ENCODE results near the gene LRMDA. TPM values are rescaled to one million over a fixed set of nuclear protein-coding genes. Genes with fewer than 3 reads are reported as not detected.

Gene LRMDA
- total and polyA plus RNA-seq, 2 of the 13 experiments (the other 11 are each of a cell fraction or from before 2014, with no cell fraction given): 13.4 to 22.0 TPM

- DNase-seq (ENCODE audit: low spot score): no peak
- Histone ChIP-seq H3K4me3 (replicated peaks in 1 of 3; ENCODE audit: insufficient read depth in 1 of 3, low read depth in 2 of 3, low read length in 3 of 3) (no peak overlapping the region), H3K27me3 (ENCODE audit: control insufficient read depth in 1 of 2, insufficient read depth in 2 of 2, low read length in 2 of 2) (no peaks in the 10 kb centered on the region), H3K4me1 (ENCODE audit: insufficient read depth, low read length) (peaks cover 44% of the 10 kb centered on the region), H3K9me3 (ENCODE audit: low read length) (no peaks in the 10 kb centered on the region), H3K4me2 (ENCODE audit: low read depth, low read length) (no peak overlapping the region), H2AFZ (ENCODE audit: low read length) (no peak overlapping the region), H3K9ac (ENCODE audit: insufficient read depth, low read depth, low read length) (no peak overlapping the region), H3K79me2 (ENCODE audit: insufficient read depth, low read length) (no peaks in the 10 kb centered on the region), H4K20me1 (ENCODE audit: insufficient read depth, low read length) (no peaks in the 10 kb centered on the region), H3K27ac (ENCODE audit: extremely low read length, insufficient read depth, low read length) (no peak overlapping the region), H3K36me3 (replicated peaks in 1 of 2; ENCODE audit: control insufficient read depth in 1 of 2, insufficient read depth in 2 of 2, low read length in 2 of 2) (no peaks in the 10 kb centered on the region)
- ChIA-PET CTCF (ENCODE audit: low intra/inter-chr PET ratio, low total read pairs) (no interaction called here), POLR2A (no interaction called here)
- FAIRE-seq: no peak
- WGBS (ENCODE audit: low lambda C conversion rate): 88% methylated on average over 4 of the region's 4 CpGs
- TF ChIP-seq ZNF670 (CRISPR knock-in tag; IDR thresholded peaks at IDR 0.05; ENCODE audit: borderline replicate concordance) (no peak), SNAI1 (CRISPR knock-in tag; IDR thresholded peaks at IDR 0.05; ENCODE audit: borderline replicate concordance) (no peak), SRSF4 (IDR thresholded peaks at IDR 0.05; ENCODE audit: low read depth, low read length, poor library complexity, severe bottlenecking) (no peak), PRDM10 (CRISPR knock-in tag; IDR thresholded peaks at IDR 0.05; ENCODE audit: low read depth) (no peak)
- no peak for ATAC-seq
- no TSS peak for BruUV-seq (replicated peaks)
- intact Hi-C loops (cut with micrococcal nuclease; ENCODE audit: unreplicated experiment): no loop called here
- in situ Hi-C loops (cut with HindIII; ENCODE audit: extremely low pct_ligation_motif_present, low pct_unique_long_range_greater_than_20kb): no loop called here
Observed at GRCh38 chr10:76333796-76334195, 902.4 kb downstream of the LRMDA start.

DNA sequence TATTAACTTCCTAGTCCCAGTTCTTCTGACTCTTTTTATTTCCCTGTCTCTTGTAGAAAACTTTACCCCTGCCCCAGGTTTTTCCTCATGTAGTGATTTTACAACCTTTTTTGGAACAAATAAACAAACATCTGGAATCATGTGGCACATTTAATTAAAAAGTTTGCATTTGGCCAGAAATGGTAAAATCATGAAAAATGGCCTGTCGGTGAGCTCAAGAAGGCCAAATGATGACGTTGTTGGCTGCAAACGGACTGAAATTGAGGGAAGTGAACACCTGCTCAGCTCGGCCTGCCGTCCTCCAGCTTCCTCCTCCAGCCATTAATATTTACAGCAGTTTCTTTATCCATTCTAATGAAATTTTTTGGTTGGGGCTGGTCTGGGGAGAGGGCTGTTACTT lies 902.8 kb downstream of the LRMDA start:
- in situ Hi-C loops (cut with HindIII; ENCODE audit: extremely low pct_ligation_motif_present, low pct_unique_long_range_greater_than_20kb) (no loop called here), intact Hi-C loops (cut with micrococcal nuclease; ENCODE audit: unreplicated experiment) (no loop called here)
- ChIA-PET POLR2A (no interaction called here), CTCF (ENCODE audit: low intra/inter-chr PET ratio, low total read pairs) (no interaction called here)
- H3K36me3 ChIP-seq (replicated peaks in 1 of 2; ENCODE audit: control insufficient read depth in 1 of 2, insufficient read depth in 2 of 2, low read length in 2 of 2): no peaks in the 10 kb centered on the region
- H3K79me2 ChIP-seq (ENCODE audit: insufficient read depth, low read length): no peaks in the 10 kb centered on the region
- no peak overlapping the region for H3K27ac ChIP-seq (ENCODE audit: extremely low read length, insufficient read depth, low read length)
- FAIRE-seq: no peak
- BruUV-seq (replicated peaks): no TSS peak
- WGBS (ENCODE audit: low lambda C conversion rate): 98% methylated on average over 5 of the region's 5 CpGs
- no peak overlapping the region for H2AFZ ChIP-seq (ENCODE audit: low read length)
- H3K4me3 ChIP-seq (replicated peaks in 1 of 3; ENCODE audit: insufficient read depth in 1 of 3, low read depth in 2 of 3, low read length in 3 of 3): no peak overlapping the region
- H3K9me3 ChIP-seq (ENCODE audit: low read length): no peaks in the 10 kb centered on the region
- H4K20me1 ChIP-seq (ENCODE audit: insufficient read depth, low read length): no peaks in the 10 kb centered on the region
- H3K9ac ChIP-seq (ENCODE audit: insufficient read depth, low read depth, low read length): no peak overlapping the region
- H3K4me1 ChIP-seq (ENCODE audit: insufficient read depth, low read length): peaks cover 39% of the 10 kb centered on the region
- ATAC-seq: no peak
- no peak for DNase-seq (ENCODE audit: low spot score)
- TF ChIP-seq NR2F2 (IDR thresholded peaks at IDR 0.05; ENCODE audit: borderline replicate concordance, low read depth): no peak
- no peak for TF ChIP-seq NFRKB (IDR thresholded peaks at IDR 0.05)
- TF ChIP-seq KLF13 (CRISPR knock-in tag; IDR thresholded peaks at IDR 0.05): no peak
- no peak overlapping the region for H3K4me2 ChIP-seq (ENCODE audit: low read depth, low read length)
- H3K27me3 ChIP-seq (ENCODE audit: control insufficient read depth in 1 of 2, insufficient read depth in 2 of 2, low read length in 2 of 2): no peaks in the 10 kb centered on the region

Data from HepG2 (cell line).